SK-N-MC (cell line): ENCODE measurements around the gene ZMAT3.

Experiments
- EZH2 ChIP-seq: fragments of 200-600 bp; sonication (generic); IDR thresholded peaks from one replicate; pipeline ENCODE4 v1.6.1; 2017; ENCODE audit warnings: antibody characterized with exemption
- FOXP2 ChIP-seq: optimal IDR thresholded peaks from 2 replicates; pipeline ENCODE3; 2011; ENCODE audit warnings: mild to moderate bottlenecking, moderate library complexity; ENCODE audit not compliant: insufficient read depth; ENCODE audit errors: extremely low read length, control extremely low read depth
- POLR2AphosphoS5 ChIP-seq: IDR thresholded peaks from 2 replicates; pipeline ENCODE4 v1.6.1; 2012; ENCODE audit warnings: mild to moderate bottlenecking, low read depth, low read length, borderline replicate concordance

- TF ChIP-seq POLR2AphosphoS5 = no peak
- TF ChIP-seq EZH2 = no peak
- TF ChIP-seq FOXP2 = no peak
Observed at GRCh38 chr3:179038216-179038898, 33.3 kb downstream of the ZMAT3 start.
